GM19238 (cell line): ENCODE results near the gene APC.
A peak's percentile ranks its signal among the peaks of the same experiment; 100 is the strongest.

Experiments
- DNase-seq: peaks from one replicate; pipeline ENCODE4 v3.0.0; 2011; ENCODE audit warnings: low spot score; ENCODE audit not compliant: insufficient read length

The APC gene

GRCh38 chr5:112737463-112738190, at the start of gene APC:
APC (plus strand) TSS chr5:112737885; CDS start chr5:112754891, 17,006 bp downstream.
- DNase-seq: peak; percentile 80

- no peak for DNase-seq
Observed at GRCh38 chr5:112689155-112689909, 48.4 kb upstream of the APC start.

- no peak for DNase-seq
Observed at GRCh38 chr5:112690605-112691338, 46.9 kb upstream of the APC start.

GRCh38 chr5:112691339-112691680, 46.4 kb upstream of the APC start:
- no peak for DNase-seq

GRCh38 chr5:112691758-112692157, 45.9 kb upstream of the APC start:
- no peak for DNase-seq

- no peak for DNase-seq
Observed at GRCh38 chr5:112692472-112692871, 45.2 kb upstream of the APC start.

- DNase-seq: no peak
Observed at GRCh38 chr5:112693301-112693700, 44.4 kb upstream of the APC start.

GRCh38 chr5:112694853-112695709, 42.6 kb upstream of the APC start:
- DNase-seq: no peak

GRCh38 chr5:112696786-112697185, 40.9 kb upstream of the APC start:
- DNase-seq: no peak

GRCh38 chr5:112697322-112697721, 40.4 kb upstream of the APC start:
- DNase-seq: no peak

GRCh38 chr5:112697833-112698232, 39.9 kb upstream of the APC start:
- DNase-seq: no peak

- no peak for DNase-seq
Observed at GRCh38 chr5:112703866-112704820, 33.5 kb upstream of the APC start.

- DNase-seq: no peak
Observed at GRCh38 chr5:112706446-112707016, 31.2 kb upstream of the APC start.

GRCh38 chr5:112707187-112708102, 30.2 kb upstream of the APC start:
- DNase-seq: peak; percentile 94

GRCh38 chr5:112708103-112708622, 29.5 kb upstream of the APC start:
- DNase-seq: no peak

GRCh38 chr5:112709416-112709815, 28.3 kb upstream of the APC start:
- DNase-seq: no peak

- DNase-seq: no peak
Observed at GRCh38 chr5:112710896-112711295, 26.8 kb upstream of the APC start.

- DNase-seq: no peak
Observed at GRCh38 chr5:112711436-112711835, 26.2 kb upstream of the APC start.

GRCh38 chr5:112713206-112713605, 24.5 kb upstream of the APC start:
- no peak for DNase-seq
